CD4-positive, alpha-beta memory T cell (primary cell): ENCODE measurements around the gene MAST4. TPM values are rescaled to one million over a fixed set of nuclear protein-coding genes. Genes with fewer than 3 reads are reported as not detected.

Experiments
- CTCF ChIA-PET: fragments of 350-600 bp; sonication (Branson Sonifier 250); formaldehyde crosslinking; loops from one replicate; lab custom pipeline; 2021; ENCODE audit warnings: inconsistent platforms; ENCODE audit not compliant: partially characterized antibody; lab: Charles Lee
- POLR2A ChIA-PET: fragments of 350-600 bp; sonication (Branson Sonifier 250); formaldehyde crosslinking; loops from one replicate; lab custom pipeline; 2021; ENCODE audit not compliant: partially characterized antibody; lab: Charles Lee
- DNase-seq, 5 donors: peaks; one replicate each; pipeline versions ENCODE4 v3.0.0 to v3.0.0-alpha.2; 2020 to 2022; ENCODE audit warnings: mixed read lengths in 1 of 5
- H3K27ac ChIP-seq: one replicate; pipeline ENCODE4 v1.7.0; 2013; ENCODE audit warnings: low read depth, low read length
- H3K27me3 ChIP-seq: 2 replicates; pipeline ENCODE4 v1.7.0; 2013; ENCODE audit warnings: mild to moderate bottlenecking, low read length, moderate library complexity; ENCODE audit not compliant: insufficient read depth
- H3K36me3 ChIP-seq: 2 replicates; pipeline ENCODE4 v1.7.0; 2013; ENCODE audit warnings: mild to moderate bottlenecking, low read length, moderate library complexity; ENCODE audit not compliant: insufficient read depth
- H3K4me1 ChIP-seq: 2 replicates; pipeline ENCODE4 v1.7.0; 2013; ENCODE audit warnings: mild to moderate bottlenecking, low read length, moderate library complexity; ENCODE audit not compliant: insufficient read depth
- H3K4me3 ChIP-seq, 2 donors: one replicate each; pipeline ENCODE4 v1.7.0; 2013; ENCODE audit warnings: low read length in 2 of 2, mild to moderate bottlenecking in 1 of 2
- H3K9me3 ChIP-seq, 2 donors: one replicate each; pipeline ENCODE4 v1.7.0; 2013; ENCODE audit warnings: low read length in 2 of 2, control low read depth in 1 of 2; ENCODE audit not compliant: control insufficient read depth in 1 of 2
- H3K27ac Mint-ChIP-seq, 7 donors: one replicate each; pipeline ENCODE4 v1.8.0; 2020 to 2021; ENCODE audit warnings: mixed read lengths in 7 of 7, mild to moderate bottlenecking in 6 of 7, inconsistent platforms in 3 of 7, moderate library complexity in 3 of 7
- H3K27me3 Mint-ChIP-seq, 2 donors: one replicate each; pipeline ENCODE4 v1.8.0; 2020 to 2021; ENCODE audit warnings: mixed read lengths in 2 of 2
- H3K36me3 Mint-ChIP-seq, 2 donors: one replicate each; pipeline ENCODE4 v1.8.0; 2020 to 2021; ENCODE audit warnings: mixed read lengths in 2 of 2, inconsistent platforms in 1 of 2, mild to moderate bottlenecking in 1 of 2
- H3K4me1 Mint-ChIP-seq, 4 donors: one replicate each; pipeline ENCODE4 v1.8.0; 2020 to 2021; ENCODE audit warnings: mixed read lengths in 4 of 4, mild to moderate bottlenecking in 1 of 4
- H3K4me3 Mint-ChIP-seq, 8 donors: one replicate each; pipeline ENCODE4 v1.8.0; 2020 to 2021; ENCODE audit warnings: mixed read lengths in 8 of 8, mild to moderate bottlenecking in 7 of 8, moderate library complexity in 6 of 8, inconsistent platforms in 3 of 8
- H3K9me3 Mint-ChIP-seq, 8 donors: one replicate each; pipeline ENCODE4 v1.8.0; 2020 to 2021; ENCODE audit warnings: mixed read lengths in 8 of 8, mild to moderate bottlenecking in 5 of 8, inconsistent platforms in 3 of 8, moderate library complexity in 1 of 8
- intact Hi-C: fragments of 100-400 bp; cut with micrococcal nuclease; formaldehyde crosslinking; loops from one replicate; pipeline ENCODE4 v1.15.1; 2023
- polyA plus RNA-seq, 2 donors: library from polyadenylated mRNA; unstranded; fragments of 300-500 nt; fragmentation: Illumina TruSeq; gene quantifications; one replicate each; pipeline ENCODE4 v1.2.3, GENCODE V29; 2021
- total RNA-seq, 2 experiments: library from RNA; stranded (reverse); gene quantifications; one replicate each; pipeline ENCODE4 v1.2.3, GENCODE V29; 2021

The MAST4 gene
- total and polyA plus RNA-seq, 4 experiments from 2014 or later, result 9.2 to 27.0 (median 21.3) TPM

DNA sequence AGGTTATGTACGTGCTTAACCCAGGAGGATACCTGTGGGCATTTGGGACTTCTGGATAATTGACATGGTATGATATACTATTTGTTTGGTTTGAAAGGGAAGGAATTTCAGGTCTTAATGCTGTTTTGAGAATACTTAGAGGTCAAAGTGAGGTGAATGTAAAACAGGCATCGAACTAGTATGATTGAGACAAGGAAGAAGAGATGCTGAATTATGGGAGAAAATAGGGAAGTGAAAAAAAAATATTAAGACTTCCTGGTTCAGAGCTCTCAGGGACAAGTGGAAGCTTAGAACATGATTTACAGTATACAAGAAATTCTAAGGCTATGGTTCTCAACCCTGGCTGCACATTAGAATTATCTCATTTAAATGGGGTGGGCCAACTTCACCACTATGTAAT, 485.1 kb downstream of the MAST4 start:
- H3K4me1 Mint-ChIP-seq, result peaks cover 0 to 11% (median 5%) of the 10 kb centered on the region in 4 donors
- ChIA-PET POLR2A (no interaction called here), CTCF (no interaction called here)
- peaks cover 0 to 2% (median 0%) of the 10 kb centered on the region in 8 donors for H3K9me3 Mint-ChIP-seq
- H3K4me3 ChIP-seq, result no peak overlapping the region
- H3K27ac Mint-ChIP-seq, result no peak overlapping the region
- no peaks in the 10 kb centered on the region for H3K27me3 Mint-ChIP-seq
- H3K9me3 ChIP-seq, result no peaks in the 10 kb centered on the region
- H3K27ac ChIP-seq, result no peak overlapping the region
- H3K4me1 ChIP-seq, result no peaks in the 10 kb centered on the region
- no peak for DNase-seq
- no peaks in the 10 kb centered on the region for H3K36me3 ChIP-seq
- H3K4me3 Mint-ChIP-seq, result no peak overlapping the region
- intact Hi-C loops, result no loop called here
- H3K36me3 Mint-ChIP-seq, result peaks cover 3 to 6% of the 10 kb centered on the region in 2 donors
- no peaks in the 10 kb centered on the region for H3K27me3 ChIP-seq

DNA sequence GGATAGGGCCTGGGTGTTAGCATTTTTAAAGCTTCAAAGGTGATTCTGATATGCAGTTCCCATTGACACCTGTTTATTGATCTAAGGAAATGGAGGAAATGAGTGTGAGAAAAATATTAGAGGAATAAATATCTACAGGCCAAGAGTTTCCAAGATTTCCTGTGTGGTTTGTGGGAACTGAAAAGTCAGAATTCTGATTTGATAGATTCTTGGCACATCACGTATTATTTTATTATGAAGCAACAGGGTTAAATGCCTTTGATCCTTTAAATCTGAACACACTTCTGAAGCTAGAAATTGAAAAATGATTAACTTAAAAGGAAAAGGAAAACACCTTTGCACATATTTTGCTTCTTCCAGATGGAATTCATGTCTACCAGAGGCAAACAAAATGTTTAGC, 486.7 kb downstream of the MAST4 start:
- no peaks in the 10 kb centered on the region for H3K27me3 ChIP-seq

DNA sequence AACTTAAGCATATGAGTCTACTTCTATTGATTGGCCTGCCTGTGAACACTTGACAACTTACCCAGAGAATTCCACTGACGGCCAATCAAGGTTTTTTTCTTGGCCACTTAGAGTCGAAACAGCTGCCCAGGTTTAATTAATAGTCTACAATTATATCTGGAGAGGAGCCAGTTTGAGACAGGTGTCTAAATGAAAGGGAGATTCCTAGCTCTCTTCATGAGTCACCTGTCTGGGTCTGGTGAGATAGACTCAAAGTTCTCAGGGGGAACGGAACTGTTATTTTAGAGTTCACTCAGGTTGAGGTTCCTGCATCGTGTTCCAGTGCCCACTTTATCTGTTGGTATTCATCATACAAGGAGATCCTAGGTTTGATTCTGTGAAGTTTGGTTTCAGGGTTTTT, 489.4 kb downstream of the MAST4 start:
- Histone ChIP-seq H3K4me3 (no peak overlapping the region), H3K27ac (no peak overlapping the region), H3K27me3 (no peaks in the 10 kb centered on the region), H3K9me3 (no peaks in the 10 kb centered on the region), H3K36me3 (peaks cover 2% of the 10 kb centered on the region), H3K4me1 (no peaks in the 10 kb centered on the region)
- Mint-ChIP-seq H3K4me1 (peaks cover 0 to 9% (median 3%) of the 10 kb centered on the region in 4 donors), H3K27me3 (no peaks in the 10 kb centered on the region), H3K4me3 (no peak overlapping the region), H3K9me3 (peaks cover 0 to 2% (median 0%) of the 10 kb centered on the region in 8 donors), H3K27ac (no peak overlapping the region), H3K36me3 (peaks cover 2 to 3% of the 10 kb centered on the region in 2 donors)
- intact Hi-C loops, result no loop called here
- ChIA-PET POLR2A (no interaction called here), CTCF (no interaction called here)
- no peak for DNase-seq

More for the DNA sequence above, 486.7 kb downstream of the MAST4 start:
- Mint-ChIP-seq H3K27me3 (no peaks in the 10 kb centered on the region), H3K4me3 (no peak overlapping the region), H3K4me1 (peaks cover 0 to 11% (median 3%) of the 10 kb centered on the region in 4 donors), H3K27ac (peak overlapping the region in 1 of 7 donors; percentile 18), H3K9me3 (peaks cover 0 to 2% (median 0%) of the 10 kb centered on the region in 8 donors), H3K36me3 (no peaks in the 10 kb centered on the region)
- Histone ChIP-seq H3K27ac (no peak overlapping the region), H3K36me3 (no peaks in the 10 kb centered on the region), H3K4me3 (no peak overlapping the region), H3K4me1 (no peaks in the 10 kb centered on the region), H3K9me3 (no peaks in the 10 kb centered on the region)
- ChIA-PET CTCF (no interaction called here), POLR2A (no interaction called here)
- no peak for DNase-seq
- intact Hi-C loops, result no loop called here

DNA sequence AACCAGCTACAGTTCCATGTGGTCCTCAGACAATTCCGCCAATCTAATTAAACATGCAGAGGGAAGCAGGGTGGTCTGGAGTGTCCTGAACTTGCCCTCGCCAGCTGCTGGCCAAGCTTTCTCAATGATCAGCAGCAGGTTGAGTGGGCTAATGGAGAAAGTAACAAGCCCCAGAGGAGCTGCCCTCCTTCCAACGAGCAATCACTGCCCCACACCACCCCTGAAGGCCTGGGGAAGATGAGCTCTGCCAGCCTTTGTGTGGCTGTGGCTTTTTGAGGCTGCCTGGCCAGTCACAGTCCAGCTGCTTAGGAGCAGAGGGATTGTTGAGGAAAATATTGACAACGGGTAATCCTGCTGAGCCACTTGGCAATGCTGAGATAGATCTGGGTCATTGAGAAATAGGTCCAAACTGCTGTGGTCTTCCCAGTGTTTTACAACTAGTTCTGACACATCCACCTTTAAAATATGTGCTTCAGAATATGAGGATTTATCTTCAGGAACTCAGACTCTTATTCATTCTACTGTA, 493.1 kb downstream of the MAST4 start:
- H3K4me1 Mint-ChIP-seq, result peaks cover 0 to 2% (median under 1%) of the 10 kb centered on the region in 4 donors
- H3K27me3 Mint-ChIP-seq, result no peaks in the 10 kb centered on the region
- ChIA-PET CTCF (no interaction called here), POLR2A (no interaction called here)
- peaks cover 12 to 20% of the 10 kb centered on the region in 2 donors for H3K36me3 Mint-ChIP-seq
- H3K27ac Mint-ChIP-seq, result no peak overlapping the region
- no peaks in the 10 kb centered on the region for H3K27me3 ChIP-seq
- H3K27ac ChIP-seq, result no peak overlapping the region
- H3K9me3 Mint-ChIP-seq, result peaks cover 0 to 2% (median 0%) of the 10 kb centered on the region in 8 donors
- intact Hi-C loops, result no loop called here
- DNase-seq, result no peak
- H3K4me3 ChIP-seq, result no peak overlapping the region
- no peaks in the 10 kb centered on the region for H3K4me1 ChIP-seq
- peaks cover 5% of the 10 kb centered on the region for H3K36me3 ChIP-seq
- no peak overlapping the region for H3K4me3 Mint-ChIP-seq
- H3K9me3 ChIP-seq, result no peaks in the 10 kb centered on the region

DNA sequence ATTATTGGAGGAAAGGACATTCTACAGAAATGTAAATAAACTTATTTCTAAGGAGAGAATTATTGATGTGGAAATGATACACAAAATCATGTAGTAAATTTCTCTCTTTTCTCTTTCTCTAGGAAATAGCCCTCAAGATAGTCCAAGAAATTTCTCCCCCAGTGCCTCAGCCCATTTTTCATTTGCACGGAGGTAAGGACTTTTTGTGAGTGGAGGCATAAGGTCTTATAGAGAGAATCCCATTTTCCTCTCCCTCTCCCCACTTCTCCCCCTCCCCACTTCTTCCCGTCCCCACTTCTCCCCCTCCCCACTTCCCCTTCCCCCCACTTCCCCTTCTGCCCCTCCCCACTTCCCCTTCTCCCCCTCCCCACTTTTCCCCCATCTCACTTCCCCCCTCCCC, 493.8 kb downstream of the MAST4 start:
- Mint-ChIP-seq H3K36me3 (peaks cover 14 to 25% of the 10 kb centered on the region in 2 donors), H3K9me3 (peaks cover 0 to under 1% (median 0%) of the 10 kb centered on the region in 8 donors)
- intact Hi-C loops, result no loop called here

DNA sequence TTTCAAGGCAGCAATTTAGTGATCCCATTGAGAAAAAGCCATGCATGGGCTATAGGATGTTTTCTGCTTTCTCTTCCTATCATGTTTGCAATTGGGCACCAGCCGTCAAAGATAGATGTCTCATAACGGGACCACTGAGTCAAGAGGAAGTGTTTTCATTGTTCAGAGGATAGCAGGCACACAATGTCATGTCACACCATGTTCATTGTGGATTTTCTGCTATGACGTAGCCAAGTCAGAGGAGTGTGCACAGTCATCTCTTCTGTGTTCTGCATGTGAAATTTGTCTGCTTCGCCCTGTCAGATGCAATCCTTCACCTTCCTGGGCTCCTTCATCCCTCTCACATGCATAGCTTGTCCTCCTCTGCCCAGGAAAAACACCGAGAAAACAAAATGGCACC, 494.4 kb downstream of the MAST4 start:
- DNase-seq, result no peak
- Mint-ChIP-seq H3K36me3 (peaks cover 18 to 28% of the 10 kb centered on the region in 2 donors), H3K27me3 (no peaks in the 10 kb centered on the region), H3K4me1 (peaks cover 0 to 2% (median under 1%) of the 10 kb centered on the region in 4 donors), H3K4me3 (no peak overlapping the region), H3K9me3 (no peaks in the 10 kb centered on the region), H3K27ac (peak overlapping the region in 1 of 7 donors; percentile 29)
- no peaks in the 10 kb centered on the region for H3K4me1 ChIP-seq
- no peak overlapping the region for H3K4me3 ChIP-seq
- CTCF ChIA-PET, result no interaction called here
- H3K27ac ChIP-seq, result no peak overlapping the region
- H3K9me3 ChIP-seq, result no peaks in the 10 kb centered on the region
- peaks cover 5% of the 10 kb centered on the region for H3K36me3 ChIP-seq
- POLR2A ChIA-PET, result no interaction called here
- H3K27me3 ChIP-seq, result no peaks in the 10 kb centered on the region
- intact Hi-C loops, result no loop called here

More for the DNA sequence above, 493.8 kb downstream of the MAST4 start:
- Mint-ChIP-seq H3K27ac (no peak overlapping the region), H3K4me3 (no peak overlapping the region), H3K4me1 (peaks cover 0 to 2% (median under 1%) of the 10 kb centered on the region in 4 donors), H3K27me3 (no peaks in the 10 kb centered on the region)
- no peak for DNase-seq
- ChIA-PET POLR2A (no interaction called here), CTCF (no interaction called here)
- no peaks in the 10 kb centered on the region for H3K27me3 ChIP-seq
- H3K4me1 ChIP-seq, result no peaks in the 10 kb centered on the region
- H3K4me3 ChIP-seq, result no peak overlapping the region
- H3K27ac ChIP-seq, result no peak overlapping the region
- peaks cover 5% of the 10 kb centered on the region for H3K36me3 ChIP-seq
- no peaks in the 10 kb centered on the region for H3K9me3 ChIP-seq

DNA sequence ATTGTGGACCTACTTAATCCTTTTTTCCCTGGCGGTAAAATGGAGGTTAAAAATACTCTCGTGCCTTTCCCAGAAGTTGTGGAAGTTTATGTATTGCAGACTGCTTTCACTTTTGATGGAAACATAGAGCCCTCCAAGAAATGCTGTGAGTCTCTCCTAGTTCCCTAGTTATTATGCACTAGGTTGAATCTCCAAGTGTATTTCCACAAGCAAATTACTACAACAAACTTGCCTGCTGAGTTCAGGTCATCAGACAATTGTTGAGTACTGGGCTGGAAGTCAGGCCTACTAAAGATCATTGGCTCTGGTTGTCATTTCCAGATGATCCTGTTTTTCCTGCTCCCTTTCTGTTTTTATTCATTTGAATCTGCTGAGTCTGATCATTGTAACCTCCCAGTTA, 496.3 kb downstream of the MAST4 start:
- peaks cover 0 to 3% (median under 1%) of the 10 kb centered on the region in 4 donors for H3K4me1 Mint-ChIP-seq
- Histone ChIP-seq H3K27me3 (no peaks in the 10 kb centered on the region), H3K9me3 (no peaks in the 10 kb centered on the region), H3K4me3 (no peak overlapping the region), H3K27ac (no peak overlapping the region), H3K36me3 (peaks cover 5% of the 10 kb centered on the region), H3K4me1 (no peaks in the 10 kb centered on the region)
- H3K27ac Mint-ChIP-seq, result peak overlapping the region in 1 of 7 donors; percentile 47
- no peak for DNase-seq
- H3K36me3 Mint-ChIP-seq, result peaks cover 26 to 46% of the 10 kb centered on the region in 2 donors
- H3K27me3 Mint-ChIP-seq, result no peaks in the 10 kb centered on the region
- H3K4me3 Mint-ChIP-seq, result no peak overlapping the region
- H3K9me3 Mint-ChIP-seq, result no peaks in the 10 kb centered on the region
- ChIA-PET POLR2A (no interaction called here), CTCF (no interaction called here)
- intact Hi-C loops, result no loop called here
